HG03354 (cell line): ENCODE results near the gene LBHD2.

Source experiments
- ATAC-seq: cut with Tn5 transposase; IDR thresholded peaks from one replicate; pipeline ENCODE4 v1.9.1; 2021; ENCODE audit warnings: mild to moderate bottlenecking; ENCODE audit not compliant: unreplicated experiment, poor library complexity, severe bottlenecking

Gene LBHD2

GRCh38 chr14:103139132-103140025 lies 55.4 kb downstream of the LBHD2 start:
- ATAC-seq = no peak
